Uterus (tissue), 4 donors: ENCODE data around the gene PANK4. TPM values are rescaled to one million over a fixed set of nuclear protein-coding genes. Genes with fewer than 3 reads are reported as not detected.

ENCODE experiments used
- DNase-seq, 2 donors: peaks; one replicate each; pipeline ENCODE4 v3.0.0-alpha.2; 2019 to 2020
- H3K27ac ChIP-seq, 2 donors: fragments of 200-600 bp; sonication (generic); 1 replicate in 1 of 2; 2 replicates in 1 of 2; pipeline ENCODE4 v1.5.1; 2016 to 2018
- H3K27me3 ChIP-seq, 2 donors: fragments of 200-600 bp; sonication (generic); one replicate each; pipeline ENCODE4 v1.5.1; 2018 to 2019; ENCODE audit warnings: control low read depth in 1 of 2
- H3K36me3 ChIP-seq, 2 donors: fragments of 200-600 bp; sonication (generic); one replicate each; pipeline ENCODE4 v1.5.1; 2019; ENCODE audit warnings: control low read depth in 1 of 2
- H3K4me1 ChIP-seq, 2 donors: fragments of 200-600 bp; sonication (generic); one replicate each; pipeline ENCODE4 v1.5.1; 2018 to 2019; ENCODE audit warnings: control low read depth in 1 of 2
- H3K4me3 ChIP-seq, 2 donors: fragments of 200-600 bp; sonication (generic); 1 replicate in 1 of 2; 2 replicates in 1 of 2; pipeline ENCODE4 v1.5.1; 2018 to 2019; ENCODE audit warnings: mild to moderate bottlenecking in 1 of 2
- H3K9me3 ChIP-seq, 2 donors: fragments of 200-600 bp; sonication (generic); one replicate each; pipeline ENCODE4 v1.5.1; 2019; ENCODE audit warnings: control low read depth in 1 of 2
- CTCF ChIP-seq, 4 experiments: fragments of 200-600 bp in 2 of 4; fragments of 450-650 bp in 2 of 4; sonication (generic) in 2 of 4; IDR thresholded peaks; one replicate each; pipeline ENCODE4 v1.5.1; 2016 to 2019; ENCODE audit warnings: antibody characterized with exemption in 4 of 4, mild to moderate bottlenecking in 2 of 4, moderate library complexity in 1 of 4
- POLR2A ChIP-seq, 2 donors: fragments of 450-650 bp; IDR thresholded peaks; one replicate each; pipeline ENCODE4 v1.6.1; 2016; ENCODE audit warnings: antibody characterized with exemption in 2 of 2, mild to moderate bottlenecking in 1 of 2, moderate library complexity in 1 of 2
- intact Hi-C: fragments of 100-400 bp; cut with DNase I; formaldehyde crosslinking; loops from one replicate; pipeline ENCODE4 v1.15.1; 2023; ENCODE audit warnings: low total_unique reads
- total RNA-seq, 4 donors: library from RNA; depleted of rRNA in 3 of 4; stranded (reverse); fragments of >200 nt in 3 of 4; gene quantifications; one replicate each; pipeline versions ENCODE4 v1.1.0 to v1.2.4, GENCODE V29; 2014 to 2023
- donor health status: DM: yes; HTN: yes; CAD: no.

PANK4 gene
- total RNA-seq, 4 donors from 2014 or later = 29.2 to 43.9 (median 33.6) TPM

GRCh38 chr1:2519729-2520128 is 6.7 kb downstream of the PANK4 start:
- H3K36me3 ChIP-seq = no peaks in the 10 kb centered on the region
- intact Hi-C loops = no loop called here
- H3K4me1 ChIP-seq = peaks cover 0 to 8% of the 10 kb centered on the region in 2 donors
- no peak overlapping the region for H3K27ac ChIP-seq
- H3K9me3 ChIP-seq = no peaks in the 10 kb centered on the region
- no peak overlapping the region for H3K4me3 ChIP-seq
- TF ChIP-seq CTCF (IDR thresholded peaks at IDR 0.05) (no peak), POLR2A (IDR thresholded peaks at IDR 0.05) (no peak)
- DNase-seq = no peak
- H3K27me3 ChIP-seq = no peaks in the 10 kb centered on the region

- Histone ChIP-seq H3K36me3 (no peaks in the 10 kb centered on the region), H3K4me3 (no peak overlapping the region), H3K27me3 (no peaks in the 10 kb centered on the region), H3K4me1 (peaks cover 0 to 3% of the 10 kb centered on the region in 2 donors), H3K9me3 (no peaks in the 10 kb centered on the region), H3K27ac (no peak overlapping the region)
- intact Hi-C loops = no loop called here
- TF ChIP-seq POLR2A (IDR thresholded peaks at IDR 0.05) (no peak), CTCF (IDR thresholded peaks at IDR 0.05) (no peak)
- no peak for DNase-seq
Measured at GRCh38 chr1:2519029-2519685, 7.2 kb downstream of the PANK4 start.

- no peaks in the 10 kb centered on the region for H3K9me3 ChIP-seq
- no peak overlapping the region for H3K4me3 ChIP-seq
- intact Hi-C loops = no loop called here
- no peaks in the 10 kb centered on the region for H3K4me1 ChIP-seq
- DNase-seq = no peak
- no peaks in the 10 kb centered on the region for H3K27me3 ChIP-seq
- no peaks in the 10 kb centered on the region for H3K36me3 ChIP-seq
- TF ChIP-seq CTCF (IDR thresholded peaks at IDR 0.05) = no peak
- no peak for TF ChIP-seq POLR2A (IDR thresholded peaks at IDR 0.05)
- H3K27ac ChIP-seq = no peak overlapping the region
Measured at GRCh38 chr1:2518528-2518927, 7.9 kb downstream of the PANK4 start.

GRCh38 chr1:2517966-2518365 is 8.4 kb downstream of the PANK4 start:
- no peak overlapping the region for H3K27ac ChIP-seq
- intact Hi-C loops = no loop called here
- TF ChIP-seq CTCF (IDR thresholded peaks at IDR 0.05) (no peak), POLR2A (IDR thresholded peaks at IDR 0.05) (no peak)
- H3K4me1 ChIP-seq = no peaks in the 10 kb centered on the region
- no peak for DNase-seq
- no peak overlapping the region for H3K4me3 ChIP-seq
- no peaks in the 10 kb centered on the region for H3K36me3 ChIP-seq
- no peaks in the 10 kb centered on the region for H3K9me3 ChIP-seq
- no peaks in the 10 kb centered on the region for H3K27me3 ChIP-seq

- TF ChIP-seq CTCF (IDR thresholded peaks at IDR 0.05) = no peak
- TF ChIP-seq POLR2A (IDR thresholded peaks at IDR 0.05) = no peak
- H3K27ac ChIP-seq = no peak overlapping the region
- no peak for DNase-seq
- no peaks in the 10 kb centered on the region for H3K36me3 ChIP-seq
- H3K4me1 ChIP-seq = no peaks in the 10 kb centered on the region
- intact Hi-C loops = no loop called here
- no peaks in the 10 kb centered on the region for H3K9me3 ChIP-seq
- no peaks in the 10 kb centered on the region for H3K27me3 ChIP-seq
- H3K4me3 ChIP-seq = no peak overlapping the region
Measured at GRCh38 chr1:2516946-2517345, 9.4 kb downstream of the PANK4 start.
